Ramos (cell line): ENCODE data around the gene GSTM1.

ENCODE experiments used
- in situ Hi-C: fragments of 300-500 bp; cut with MboI; formaldehyde crosslinking; loops from one replicate; pipeline ENCODE4 v1.14.3; 2022; ENCODE audit warnings: low sequenced_read_pairs; ENCODE audit not compliant: unreplicated experiment

Gene GSTM1

DNA sequence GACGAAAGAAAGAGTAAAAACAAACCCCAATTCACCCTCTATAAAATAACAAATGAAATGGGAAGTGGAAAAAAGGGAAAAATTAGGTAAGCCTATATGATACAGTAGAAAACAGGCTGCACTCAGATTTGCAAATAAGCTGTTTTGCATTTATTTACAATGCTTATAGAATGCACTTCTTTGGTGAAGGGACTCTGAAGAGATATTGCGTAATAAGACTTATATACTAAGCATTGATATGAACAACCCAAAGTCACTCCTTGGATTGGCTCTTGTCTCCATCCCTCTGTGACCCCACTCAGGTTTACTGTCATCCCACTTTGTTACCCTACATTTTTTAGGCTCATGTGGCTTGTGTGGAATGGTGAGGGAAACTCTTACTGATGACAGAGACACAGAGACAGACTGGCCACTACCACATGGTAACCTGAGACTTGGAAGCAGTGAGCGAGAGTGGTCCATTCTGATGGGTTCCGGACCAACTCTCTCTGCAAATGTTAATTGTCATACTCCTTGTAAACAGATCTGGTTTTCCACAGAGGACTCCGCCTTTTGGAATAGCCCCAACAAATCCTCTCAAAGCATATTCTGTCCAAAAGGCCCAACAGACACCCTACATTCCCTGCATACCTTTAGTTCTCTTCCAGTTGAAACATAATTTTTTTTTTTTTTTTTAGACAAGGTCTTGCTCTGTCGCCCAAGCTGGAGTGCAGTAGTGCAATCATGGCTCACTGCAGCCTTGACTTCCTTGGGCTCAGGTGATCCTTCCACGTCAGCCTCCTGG, 35.5 kb downstream of the GSTM1 start:
- in situ Hi-C loops = no loop called here

DNA sequence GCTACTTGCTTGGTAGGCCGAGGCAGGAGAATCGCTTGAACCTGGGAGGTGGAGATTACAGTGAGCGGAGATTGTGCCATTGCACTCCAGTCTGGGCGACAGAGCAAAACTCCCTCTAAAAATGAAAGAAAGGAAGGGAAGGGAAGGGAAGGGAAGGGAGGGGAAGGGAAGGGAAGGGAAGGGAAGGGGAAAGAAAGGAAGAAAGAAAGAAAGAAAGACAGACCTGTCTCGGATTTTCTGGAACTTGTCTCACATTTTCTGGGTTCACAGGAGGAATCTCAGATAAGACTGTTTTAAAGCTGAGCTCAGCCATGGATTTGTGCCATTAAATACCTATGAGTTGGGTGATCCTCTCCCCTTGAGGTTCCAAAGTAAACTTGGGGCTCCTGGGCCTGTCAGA, 37.3 kb downstream of the GSTM1 start:
- in situ Hi-C loops = no loop called here

DNA sequence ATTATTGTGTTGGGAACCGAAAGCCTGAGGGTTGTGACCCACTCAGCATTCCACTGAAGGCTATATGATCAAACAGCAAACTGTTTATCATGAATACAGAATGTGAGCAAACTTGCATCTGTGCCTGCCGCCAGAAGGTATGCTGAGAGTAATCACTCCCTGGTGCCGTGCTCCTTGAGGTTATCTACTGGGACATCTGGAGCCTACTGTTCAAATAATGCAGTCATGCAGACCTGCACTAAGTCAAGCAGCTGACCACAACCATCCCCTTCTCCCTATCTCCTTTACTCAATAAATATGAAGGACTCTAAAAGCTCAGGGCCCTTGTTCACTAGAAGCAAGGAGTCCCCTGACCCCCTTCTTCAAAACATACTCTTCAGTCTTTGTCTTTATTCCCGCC, 37.9 kb downstream of the GSTM1 start:
- in situ Hi-C loops = no loop called here

DNA sequence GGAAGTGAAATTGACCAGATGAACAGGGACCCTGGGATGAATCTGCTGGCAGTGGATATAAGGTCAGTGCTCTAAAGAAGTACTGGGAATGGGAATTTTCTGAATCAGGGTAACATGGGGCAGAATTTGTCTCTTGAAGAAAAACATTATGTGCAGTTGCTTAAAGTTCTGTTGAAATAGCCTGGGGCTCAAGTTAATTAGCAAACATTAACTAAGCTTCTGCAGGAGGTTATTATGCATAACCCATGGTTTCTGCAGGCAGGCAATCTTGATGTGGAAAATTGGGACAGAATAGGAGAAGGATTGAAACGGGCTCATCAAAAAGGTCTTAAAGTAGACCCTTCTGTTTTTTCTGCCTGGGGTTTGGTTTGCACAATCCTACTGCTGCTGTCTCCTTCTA, 38.4 kb downstream of the GSTM1 start:
- in situ Hi-C loops = no loop called here

DNA sequence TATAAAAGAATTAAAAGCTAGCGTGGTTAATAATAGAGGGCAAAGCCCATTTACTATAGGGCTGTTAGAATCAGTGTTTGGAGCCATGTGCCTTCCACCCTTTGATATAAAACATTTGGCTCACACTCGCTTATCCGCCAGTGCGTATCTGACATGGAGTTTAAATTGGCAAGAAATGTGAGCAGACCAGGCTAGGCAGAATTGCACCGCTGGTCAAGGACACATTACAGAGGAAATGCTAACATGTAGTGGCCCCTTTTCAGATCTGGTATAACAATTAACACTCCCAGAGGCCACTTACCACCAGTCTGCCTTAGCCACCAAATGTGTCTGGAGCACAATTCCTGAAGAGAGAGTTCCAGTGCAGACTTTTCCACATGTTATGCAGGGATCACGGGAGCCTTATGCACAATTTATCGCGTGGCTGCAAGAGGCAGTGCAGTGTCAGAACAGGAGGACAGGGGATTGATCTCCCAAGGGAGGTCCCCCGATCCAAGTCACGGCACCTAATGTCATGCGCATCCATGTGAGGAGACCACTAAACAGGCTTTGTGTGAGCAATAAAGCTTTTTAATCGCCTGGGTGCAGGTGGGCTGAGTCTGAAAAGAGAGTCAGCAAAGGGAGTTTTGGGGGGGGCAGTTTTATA, 39.2 kb downstream of the GSTM1 start:
- in situ Hi-C loops = no loop called here

DNA sequence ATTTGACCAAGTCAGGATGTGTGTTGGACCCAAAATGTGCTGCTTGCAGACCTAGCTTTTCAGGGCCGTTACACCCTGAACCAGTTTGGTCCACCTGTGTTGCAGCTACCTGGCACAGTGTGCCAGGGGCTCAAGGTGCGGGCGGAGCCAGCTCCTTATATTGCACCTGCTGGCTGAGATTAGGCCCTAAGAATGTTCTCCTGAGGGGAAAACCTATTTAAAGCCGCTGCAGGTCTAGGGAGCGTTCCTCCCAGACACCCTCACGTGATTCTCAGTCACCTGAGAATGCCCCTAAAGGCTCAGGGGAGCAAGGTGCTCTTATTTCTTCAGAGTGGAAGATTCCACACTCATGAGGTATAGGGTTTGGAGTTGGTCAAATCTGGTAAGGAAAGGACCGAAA, 41.3 kb downstream of the GSTM1 start:
- in situ Hi-C loops = no loop called here

DNA sequence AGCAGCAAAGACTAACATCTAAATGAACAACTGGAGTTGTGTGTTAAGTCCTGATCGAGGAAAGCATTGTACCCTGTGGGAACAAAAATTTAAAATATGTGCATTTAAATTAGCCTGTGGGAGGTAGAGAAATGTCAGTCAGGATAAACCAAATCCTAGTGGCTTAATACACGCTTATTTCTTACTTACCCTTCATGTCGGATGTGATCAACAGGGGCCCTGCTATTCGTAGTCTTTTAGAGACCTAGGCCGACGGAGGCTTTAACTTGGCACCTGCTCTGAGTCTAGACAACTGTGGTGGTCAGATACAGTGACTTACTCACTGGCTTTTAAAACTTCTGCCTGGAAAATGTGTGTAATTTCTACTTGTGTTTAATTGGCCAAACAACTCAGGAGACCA, 43.0 kb downstream of the GSTM1 start:
- in situ Hi-C loops = no loop called here

DNA sequence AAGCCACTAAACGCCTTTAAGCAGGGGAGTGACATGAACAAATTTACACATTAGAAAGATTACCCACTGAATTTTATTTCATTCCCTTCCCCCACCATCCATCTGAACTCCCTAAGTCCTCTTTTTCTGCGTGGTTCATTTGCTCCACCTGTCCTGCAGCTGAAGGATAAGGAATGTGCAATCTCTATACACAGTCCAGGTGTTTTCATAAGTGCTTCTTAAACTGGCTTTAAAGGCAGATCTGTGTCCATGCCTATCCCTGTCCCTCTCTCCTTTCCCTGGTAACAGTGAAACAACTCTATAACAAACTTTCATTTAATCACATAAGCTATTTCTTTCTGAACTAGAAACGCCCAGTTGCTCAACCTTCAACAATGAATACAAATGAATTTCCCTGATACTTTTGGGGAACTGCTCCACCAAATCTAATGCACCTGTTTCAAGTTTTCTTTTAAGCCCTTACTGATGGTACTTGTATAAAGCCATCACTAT, 44.8 kb downstream of the GSTM1 start:
- in situ Hi-C loops = no loop called here

DNA sequence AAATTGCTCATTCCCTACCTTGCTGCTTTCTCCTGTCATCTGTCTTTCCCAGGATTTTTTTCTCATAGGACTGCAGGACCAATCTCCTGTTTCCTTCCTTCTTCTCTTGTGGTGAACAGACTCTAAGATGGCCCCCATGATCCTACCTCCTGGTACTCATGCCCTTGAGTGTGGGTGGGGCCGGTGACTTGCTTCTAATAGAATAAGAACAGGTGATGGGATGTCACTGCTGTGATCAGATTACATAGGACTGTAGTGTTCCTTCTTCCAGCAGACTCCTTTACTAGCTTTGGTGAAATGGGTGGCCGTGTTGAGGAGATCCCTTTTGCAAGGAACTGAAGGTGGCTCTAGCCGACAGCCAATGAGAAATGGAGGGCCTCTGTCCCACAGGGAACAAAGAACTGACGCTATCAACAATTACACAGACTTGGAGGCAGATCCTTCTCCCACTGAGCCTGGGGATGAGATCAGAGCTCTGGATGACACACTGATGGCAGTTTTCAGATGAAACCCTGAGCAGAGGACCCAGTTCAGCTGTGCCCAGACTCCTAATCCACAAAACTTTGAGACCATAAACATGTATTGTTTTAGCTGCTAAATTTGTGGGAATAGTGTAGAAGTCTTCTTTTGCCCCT, 45.7 kb downstream of the GSTM1 start:
- in situ Hi-C loops = no loop called here

DNA sequence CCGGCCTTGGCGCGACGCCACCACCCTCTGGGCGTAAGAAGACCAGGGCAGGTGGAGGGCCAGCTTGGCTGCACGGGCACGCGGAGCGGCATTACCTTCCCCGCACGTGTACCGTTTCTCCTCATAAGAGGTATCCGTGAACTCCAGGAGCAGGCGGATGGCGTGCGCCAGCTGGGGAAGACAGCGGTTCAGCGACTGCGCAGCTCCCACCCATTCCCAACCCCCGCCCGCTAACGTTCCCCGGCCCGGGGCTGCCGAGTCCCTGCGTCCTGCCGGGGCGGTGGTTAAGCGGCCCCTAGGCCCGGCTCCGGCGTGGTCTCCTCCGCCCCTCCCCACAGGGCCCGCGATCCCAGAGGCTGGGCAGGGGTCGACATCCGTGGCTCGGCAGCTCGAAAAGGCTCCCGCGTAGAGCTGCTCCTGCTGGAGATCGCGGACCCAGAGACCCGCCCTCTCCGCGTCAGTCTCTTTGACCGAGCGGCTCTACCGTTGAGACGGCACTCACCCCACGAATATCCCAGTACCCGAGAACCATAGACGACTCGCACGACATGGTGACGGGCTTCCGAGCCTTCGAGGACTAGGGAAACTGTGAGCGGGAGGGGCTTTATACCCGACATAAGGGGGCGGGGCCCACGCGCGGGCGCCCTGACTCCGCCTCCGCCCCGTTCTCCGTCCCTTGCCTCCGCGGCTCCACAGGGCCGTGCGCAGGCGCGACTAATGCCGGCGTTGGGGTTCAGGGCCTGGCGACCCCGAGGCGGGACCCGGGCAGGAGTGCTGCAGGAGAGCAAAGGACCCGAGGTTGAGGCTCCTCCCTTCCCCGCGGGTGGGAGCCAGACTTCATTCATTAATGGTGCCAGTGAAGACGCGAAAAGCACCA, 52.4 kb downstream of the GSTM1 start:
- in situ Hi-C loops = no loop called here

DNA sequence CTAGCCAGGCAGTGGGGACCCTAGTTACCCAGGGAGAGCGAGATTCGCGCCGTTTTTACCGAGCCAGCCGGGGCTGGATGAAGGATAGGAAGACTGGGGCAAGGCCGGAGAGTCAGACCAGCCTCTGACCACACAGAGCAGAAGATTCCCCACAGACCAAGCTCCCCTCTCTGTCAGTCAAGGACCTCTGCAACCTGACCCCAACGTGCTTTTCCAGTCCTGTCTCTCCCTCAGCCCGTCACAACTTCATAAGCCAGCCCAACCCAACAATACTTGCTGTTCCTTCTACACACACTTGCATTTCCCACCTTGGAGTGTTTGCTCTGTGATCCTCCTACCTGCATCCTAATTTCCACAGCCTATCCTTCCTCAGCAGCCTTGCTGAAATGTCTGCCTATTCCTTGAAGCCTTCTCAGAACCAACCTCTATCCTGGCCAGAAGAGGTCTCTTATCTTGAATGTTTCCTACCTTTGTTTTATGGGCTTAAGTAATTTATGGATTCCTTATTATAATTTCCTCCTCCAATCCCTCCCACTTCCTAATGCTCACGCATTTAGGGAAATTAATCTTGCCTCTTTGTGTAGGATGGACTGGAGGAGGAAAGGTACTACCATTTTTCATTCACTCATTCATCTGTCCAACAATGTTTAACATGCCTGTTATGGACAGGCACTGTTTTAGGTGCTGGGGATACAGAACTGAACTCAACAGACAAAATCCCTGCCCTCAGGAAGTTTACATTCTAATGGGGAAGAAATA, 53.2 kb downstream of the GSTM1 start, which contains the start of gene GSTM3:
GSTM3 (minus strand) TSS at position 424 of the 759 bp plus-strand sequence. CDS start 751 bp downstream, outside the sequence.
- in situ Hi-C loops = no loop called here
